Ectodermal cell (in vitro differentiated cells): ENCODE measurements around the gene IRF8.

Experiments
- H3K27ac ChIP-seq: 2 replicates; pipeline ENCODE4 v1.7.0; 2013; ENCODE audit warnings: mild to moderate bottlenecking, low read depth, low read length; ENCODE audit not compliant: insufficient read depth, poor library complexity, severe bottlenecking
- H3K27me3 ChIP-seq: 2 replicates; pipeline ENCODE4 v1.7.0; 2013; ENCODE audit warnings: mild to moderate bottlenecking, low read length; ENCODE audit not compliant: insufficient read depth, control insufficient read depth, poor library complexity, severe bottlenecking
- H3K36me3 ChIP-seq: one replicate; pipeline ENCODE4 v1.7.0; 2013; ENCODE audit warnings: low read length; ENCODE audit not compliant: control insufficient read depth, insufficient read depth
- H3K4me1 ChIP-seq: one replicate; pipeline ENCODE4 v1.7.0; 2013; ENCODE audit warnings: low read length; ENCODE audit not compliant: control insufficient read depth, insufficient read depth
- H3K4me3 ChIP-seq: 2 replicates; pipeline ENCODE4 v1.7.0; 2013; ENCODE audit warnings: low read depth, low read length, control low read depth; ENCODE audit not compliant: insufficient read depth
- H3K9me3 ChIP-seq: 2 replicates; pipeline ENCODE4 v1.7.0; 2013; ENCODE audit warnings: mild to moderate bottlenecking, low read length, moderate library complexity; ENCODE audit not compliant: control insufficient read depth
- WGBS, 2 experiments: methylation state at CpG; one replicate each; pipeline ENCODE4 v1.1.7; 2013; ENCODE audit warnings: missing lambda C conversion rate in 2 of 2; 5-methylcytosine and 5-hydroxymethylcytosine counted together

The IRF8 gene

GRCh38 chr16:85891776-85892166, 7.2 kb upstream of the IRF8 start:
- no peaks in the 10 kb centered on the region for H3K9me3 ChIP-seq
- H3K27ac ChIP-seq, result no peak overlapping the region
- H3K36me3 ChIP-seq, result no peaks in the 10 kb centered on the region
- peaks cover 30% of the 10 kb centered on the region for H3K27me3 ChIP-seq
- no peaks in the 10 kb centered on the region for H3K4me1 ChIP-seq
- H3K4me3 ChIP-seq, result no peak overlapping the region
- WGBS, 2 experiments, result 92 to 93% methylated on average over 10 of the region's 10 CpGs

DNA sequence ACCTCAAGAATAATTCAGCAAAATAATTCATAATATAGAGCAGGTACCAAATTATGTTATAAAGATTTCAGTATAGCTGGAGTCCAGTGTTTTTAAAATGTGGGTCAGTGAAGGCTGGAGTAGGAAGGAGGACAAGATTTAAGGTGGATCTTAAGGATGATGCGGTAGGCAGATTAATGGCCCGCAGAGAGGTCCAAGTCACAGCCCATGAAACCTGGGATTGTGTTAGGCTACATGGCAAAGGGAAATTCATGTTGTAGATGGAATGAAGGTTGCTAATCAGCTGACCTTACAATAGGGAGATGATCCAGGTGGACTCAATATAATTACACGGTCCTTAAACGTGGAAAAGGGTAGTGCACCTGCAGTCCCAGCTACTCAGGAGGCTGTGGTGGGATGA, 6.2 kb upstream of the IRF8 start:
- H3K27ac ChIP-seq, result no peak overlapping the region
- H3K4me3 ChIP-seq, result no peak overlapping the region
- no peaks in the 10 kb centered on the region for H3K4me1 ChIP-seq
- H3K27me3 ChIP-seq, result peaks cover 40% of the 10 kb centered on the region
- H3K36me3 ChIP-seq, result no peaks in the 10 kb centered on the region
- no peaks in the 10 kb centered on the region for H3K9me3 ChIP-seq
- WGBS, 2 experiments, result 87 to 88% methylated on average over 4 of the region's 4 CpGs

- 58 to 69% methylated on average over 6 of the region's 6 CpGs for WGBS, 2 experiments
- Histone ChIP-seq H3K27ac (no peak overlapping the region), H3K27me3 (peaks cover 55% of the 10 kb centered on the region), H3K4me3 (no peak overlapping the region), H3K9me3 (no peaks in the 10 kb centered on the region), H3K36me3 (no peaks in the 10 kb centered on the region), H3K4me1 (no peaks in the 10 kb centered on the region)
Observed at GRCh38 chr16:85894266-85894665, 4.7 kb upstream of the IRF8 start.

DNA sequence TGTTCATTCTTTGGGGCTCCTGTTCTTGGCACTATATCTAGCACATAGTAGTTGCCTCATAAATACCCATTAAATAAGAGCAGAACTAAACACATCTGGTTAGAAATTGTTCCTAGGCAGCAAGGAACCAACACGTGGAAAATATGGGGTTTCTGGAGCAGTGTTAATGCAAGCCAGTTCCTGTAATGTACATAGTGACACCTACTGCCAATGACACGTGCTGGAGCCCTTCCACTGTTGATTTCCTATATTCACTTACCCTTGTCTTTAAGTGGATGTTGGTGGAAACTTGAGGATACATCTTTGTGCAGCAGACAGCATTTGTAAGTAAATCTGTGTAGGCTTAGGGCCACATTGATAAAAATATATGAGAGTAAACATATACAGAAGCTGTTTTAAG, 1.6 kb upstream of the IRF8 start:
- 22 to 31% methylated on average over 2 of the region's 2 CpGs for WGBS, 2 experiments

DNA sequence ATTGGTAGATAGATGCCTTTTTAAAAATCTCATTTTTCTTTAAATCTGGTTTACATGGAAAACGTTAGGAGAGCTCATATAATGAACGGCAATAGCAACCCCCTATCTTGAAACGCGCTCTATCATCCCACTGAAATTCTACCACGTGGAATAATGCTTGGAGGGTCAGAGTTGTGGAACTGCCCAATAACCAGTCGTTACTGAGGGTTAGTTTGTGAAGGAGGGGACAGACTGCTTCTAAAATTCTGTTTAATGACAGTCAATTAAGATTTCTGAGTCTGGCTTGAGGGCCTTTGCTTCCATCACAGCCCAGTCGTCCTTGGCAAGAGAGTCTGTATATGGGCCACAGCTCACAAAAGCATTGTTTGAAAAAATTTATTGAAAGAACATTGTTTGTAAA, 482 bp downstream of the IRF8 start:
- peaks cover 65% of the 10 kb centered on the region for H3K27me3 ChIP-seq
- peaks cover 12% of the 10 kb centered on the region for H3K4me1 ChIP-seq
- H3K4me3 ChIP-seq, result peak overlapping the region; percentile 50
- WGBS, 2 experiments, result 61 to 67% methylated on average over 7 of the region's 7 CpGs
- H3K27ac ChIP-seq, result no peak overlapping the region
- no peaks in the 10 kb centered on the region for H3K9me3 ChIP-seq
- no peaks in the 10 kb centered on the region for H3K36me3 ChIP-seq

More for the DNA sequence above, 1.6 kb upstream of the IRF8 start:
- H3K4me3 ChIP-seq, result no peak overlapping the region
- no peaks in the 10 kb centered on the region for H3K36me3 ChIP-seq
- peaks cover 6% of the 10 kb centered on the region for H3K4me1 ChIP-seq
- H3K27ac ChIP-seq, result no peak overlapping the region
- no peaks in the 10 kb centered on the region for H3K9me3 ChIP-seq
- peaks cover 72% of the 10 kb centered on the region for H3K27me3 ChIP-seq

GRCh38 chr16:85900027-85900792, 1.2 kb downstream of the IRF8 start:
- H3K4me1 ChIP-seq, result peaks cover 12% of the 10 kb centered on the region
- 88% methylated on average over 17 of the region's 17 CpGs for WGBS, 2 experiments
- no peaks in the 10 kb centered on the region for H3K36me3 ChIP-seq
- peaks cover 58% of the 10 kb centered on the region for H3K27me3 ChIP-seq
- H3K4me3 ChIP-seq, result no peak overlapping the region
- H3K27ac ChIP-seq, result no peak overlapping the region
- H3K9me3 ChIP-seq, result no peaks in the 10 kb centered on the region

DNA sequence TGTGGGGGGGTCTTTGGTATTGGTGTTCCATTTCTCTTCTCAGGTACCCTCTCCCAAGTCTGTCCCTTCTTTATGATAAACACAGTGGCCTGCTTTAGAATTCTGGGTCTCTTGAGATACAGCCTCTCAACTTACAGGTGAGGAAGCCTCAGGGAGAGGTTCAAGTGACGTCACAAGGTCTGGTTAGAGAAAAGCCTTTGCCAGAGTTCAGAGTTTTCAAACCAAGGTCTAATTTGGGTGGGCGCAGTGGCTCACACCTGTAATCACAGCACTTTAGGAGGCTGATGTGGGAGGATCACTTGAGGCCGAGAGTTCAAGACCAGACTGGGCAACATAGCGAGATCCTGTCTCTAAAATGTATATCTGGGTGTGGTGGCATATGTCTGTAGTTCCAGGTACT, 2.1 kb downstream of the IRF8 start:
- no peak overlapping the region for H3K27ac ChIP-seq
- H3K4me3 ChIP-seq, result no peak overlapping the region
- H3K9me3 ChIP-seq, result peaks cover 4% of the 10 kb centered on the region
- no peaks in the 10 kb centered on the region for H3K36me3 ChIP-seq
- WGBS, 2 experiments, result 95 to 96% methylated on average over 4 of the region's 4 CpGs
- H3K4me1 ChIP-seq, result peaks cover 12% of the 10 kb centered on the region
- peaks cover 49% of the 10 kb centered on the region for H3K27me3 ChIP-seq

GRCh38 chr16:85901773-85902365, 2.9 kb downstream of the IRF8 start:
- Histone ChIP-seq H3K9me3 (peaks cover 4% of the 10 kb centered on the region), H3K27me3 (peaks cover 41% of the 10 kb centered on the region), H3K4me1 (peaks cover 12% of the 10 kb centered on the region), H3K27ac (no peak overlapping the region), H3K4me3 (no peak overlapping the region), H3K36me3 (no peaks in the 10 kb centered on the region)
- 88 to 92% methylated on average over 7 of the region's 7 CpGs for WGBS, 2 experiments

DNA sequence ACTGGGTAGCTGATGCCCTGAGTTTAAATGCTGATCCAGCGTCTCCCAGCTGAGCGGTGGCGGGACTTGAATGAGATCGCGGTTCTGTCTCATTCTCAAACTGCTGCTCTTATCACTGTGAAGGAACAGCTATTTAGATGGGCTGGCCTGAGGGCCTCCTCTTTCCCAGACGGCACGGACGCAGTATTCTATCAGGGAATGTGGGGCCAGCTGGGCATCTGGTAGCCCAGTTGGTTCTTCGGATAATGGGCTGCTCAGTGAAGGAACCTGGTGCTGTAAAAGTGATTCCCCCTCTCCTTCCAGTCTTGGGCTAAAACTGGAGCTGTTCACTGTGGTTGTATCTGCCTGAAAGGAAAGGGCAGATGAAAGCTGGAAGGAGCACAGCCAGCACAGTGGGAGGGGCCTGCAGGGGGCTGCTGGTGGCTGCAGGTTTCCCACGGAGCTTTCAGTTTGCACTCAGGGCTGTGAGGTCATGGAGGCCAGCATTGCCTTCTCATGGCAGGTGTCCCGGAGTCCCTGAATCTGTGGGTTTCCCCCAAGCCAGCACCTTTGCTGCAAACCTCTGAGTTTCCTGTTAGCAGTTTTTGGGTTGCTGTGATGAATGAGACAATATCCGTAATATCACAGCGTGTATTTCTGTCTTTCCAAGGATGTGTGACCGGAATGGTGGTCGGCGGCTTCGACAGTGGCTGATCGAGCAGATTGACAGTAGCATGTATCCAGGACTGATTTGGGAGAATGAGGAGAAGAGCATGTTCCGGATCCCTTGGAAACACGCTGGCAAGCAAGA, 3.6 kb downstream of the IRF8 start:
- Histone ChIP-seq H3K9me3 (peaks cover 4% of the 10 kb centered on the region), H3K4me3 (no peak overlapping the region), H3K36me3 (no peaks in the 10 kb centered on the region), H3K27me3 (peaks cover 34% of the 10 kb centered on the region), H3K27ac (no peak overlapping the region), H3K4me1 (peaks cover 12% of the 10 kb centered on the region)
- 82% methylated on average over 20 of the region's 20 CpGs for WGBS, 2 experiments

DNA sequence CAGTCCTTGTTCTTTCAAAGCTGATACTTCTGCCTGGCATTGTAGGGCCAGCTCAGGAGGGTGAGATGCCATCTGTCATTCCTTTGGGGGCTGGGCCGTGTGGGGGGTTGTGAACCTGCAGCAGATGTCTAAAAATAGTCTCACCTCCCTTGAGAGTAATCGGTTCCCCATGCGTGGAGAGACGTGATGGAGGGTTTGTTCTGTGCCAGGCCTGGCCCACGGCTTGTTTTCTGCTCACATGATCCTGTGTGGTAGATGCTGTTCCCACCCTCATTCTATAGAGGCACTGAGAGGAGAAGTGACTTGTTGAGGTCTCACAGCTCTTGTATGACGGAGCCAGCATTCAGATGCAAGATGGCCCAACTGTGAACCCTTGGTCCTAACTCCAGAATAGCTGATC, 4.6 kb downstream of the IRF8 start:
- WGBS, 2 experiments, result 89 to 93% methylated on average over 6 of the region's 6 CpGs
- Histone ChIP-seq H3K36me3 (no peaks in the 10 kb centered on the region), H3K27ac (no peak overlapping the region), H3K27me3 (peaks cover 24% of the 10 kb centered on the region), H3K9me3 (peaks cover 4% of the 10 kb centered on the region), H3K4me1 (peaks cover 12% of the 10 kb centered on the region), H3K4me3 (no peak overlapping the region)
